Femur (tissue), 1 donor: ENCODE results near the gene TNIK.

Experiments used
- DNase-seq: peaks from one replicate; pipeline ENCODE4 v3.0.0-alpha.2; 2017

TNIK gene

DNA sequence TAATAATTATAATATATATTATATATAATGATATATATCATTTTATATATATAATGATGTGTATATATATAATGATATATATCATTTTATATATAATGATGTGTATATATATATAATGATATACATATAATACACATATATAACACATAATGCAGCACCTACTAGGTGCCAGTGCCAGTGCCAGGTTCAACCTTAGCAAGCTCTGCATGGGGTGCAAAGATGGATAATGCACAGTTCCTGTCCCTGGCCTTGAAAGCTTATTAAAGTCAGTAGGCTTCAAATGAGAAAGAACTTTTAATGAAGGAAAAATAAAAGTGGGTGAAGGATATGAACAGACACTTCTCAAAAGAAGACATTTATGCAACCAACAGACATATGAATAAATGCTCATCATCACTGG is 240.9 kb downstream of the TNIK start:
- DNase-seq, result no peak

DNA sequence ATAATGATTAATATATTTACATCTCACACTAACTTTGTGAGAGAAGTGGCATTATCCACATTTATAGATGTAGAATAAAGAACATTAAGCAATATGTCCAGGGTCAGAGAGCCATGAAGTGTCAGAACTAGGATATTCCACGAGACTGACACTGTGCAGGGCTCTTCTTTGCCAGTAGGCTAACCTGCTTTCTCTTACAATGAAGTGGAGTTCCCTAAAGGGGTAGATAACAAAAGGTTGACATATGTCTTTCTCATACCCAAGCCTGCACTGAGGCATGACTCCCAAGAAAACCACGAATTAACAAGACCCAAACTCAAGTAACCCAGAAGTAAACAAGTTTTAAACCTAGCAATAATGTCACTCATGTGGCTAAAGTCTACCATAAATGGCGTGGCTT is 242.1 kb downstream of the TNIK start:
- DNase-seq, result no peak

DNA sequence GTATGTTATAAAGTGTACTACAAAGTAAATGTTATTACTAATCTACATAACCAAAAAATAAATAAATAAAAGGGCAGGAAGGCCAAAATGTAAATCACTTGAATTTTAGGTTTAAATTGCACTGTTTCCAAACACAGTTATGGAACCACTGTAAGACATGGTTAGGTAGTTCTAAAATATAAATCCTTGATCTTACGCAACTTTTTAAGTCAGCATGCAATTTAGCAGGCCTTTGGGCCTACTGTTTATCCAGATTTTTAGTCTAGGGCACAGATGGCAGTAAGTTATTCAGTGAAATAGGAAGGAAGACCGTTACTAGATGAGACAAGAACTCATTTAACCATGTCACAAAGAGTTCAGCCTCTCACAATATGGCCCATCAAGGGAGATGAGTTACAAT is 246.3 kb downstream of the TNIK start:
- no peak for DNase-seq

- DNase-seq, result no peak
These were observed 247.0 kb downstream of the TNIK start for GRCh38 chr3:171213178-171213577.

DNA sequence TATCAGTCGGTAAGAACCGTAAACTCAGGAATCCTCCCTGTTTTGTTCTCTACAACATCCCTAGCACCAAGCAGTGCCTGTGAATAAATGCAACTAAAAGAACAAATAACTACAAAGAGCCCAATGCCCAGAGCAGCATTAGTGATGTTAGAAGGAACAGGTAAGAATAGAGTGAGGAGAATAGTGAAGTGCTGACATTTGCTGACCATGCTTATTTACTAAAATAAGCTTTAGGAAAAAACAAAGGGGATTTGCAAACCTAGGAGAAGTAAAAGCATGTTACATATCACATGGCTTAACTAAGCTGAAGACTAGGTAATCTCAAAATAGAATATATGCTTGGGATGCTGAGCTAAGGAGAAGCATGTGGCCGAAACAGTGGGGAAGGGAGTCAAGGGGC is 247.6 kb downstream of the TNIK start:
- no peak for DNase-seq

GRCh38 chr3:171206283-171206682 is 253.9 kb downstream of the TNIK start:
- DNase-seq, result no peak

- DNase-seq, result no peak
These were observed 255.3 kb downstream of the TNIK start for GRCh38 chr3:171204942-171205341.

GRCh38 chr3:171201825-171202224 is 258.4 kb downstream of the TNIK start:
- no peak for DNase-seq

DNA sequence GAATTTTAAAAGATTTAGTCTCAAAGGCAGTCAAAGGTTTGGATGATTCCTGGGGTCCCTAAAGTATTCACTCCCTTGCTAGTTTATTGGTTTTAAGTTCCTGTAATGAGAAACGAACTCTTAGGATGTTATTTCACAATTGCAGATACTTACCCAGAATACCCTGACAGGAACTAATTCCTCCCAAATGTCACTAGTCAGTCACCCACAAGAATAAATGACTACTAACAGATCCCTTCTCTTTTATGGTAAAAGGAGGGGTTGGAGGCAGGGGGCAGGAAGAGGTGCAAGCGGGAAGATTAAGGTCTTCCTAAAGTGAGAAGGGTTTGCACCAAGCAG is 259.5 kb downstream of the TNIK start:
- DNase-seq, result no peak

DNA sequence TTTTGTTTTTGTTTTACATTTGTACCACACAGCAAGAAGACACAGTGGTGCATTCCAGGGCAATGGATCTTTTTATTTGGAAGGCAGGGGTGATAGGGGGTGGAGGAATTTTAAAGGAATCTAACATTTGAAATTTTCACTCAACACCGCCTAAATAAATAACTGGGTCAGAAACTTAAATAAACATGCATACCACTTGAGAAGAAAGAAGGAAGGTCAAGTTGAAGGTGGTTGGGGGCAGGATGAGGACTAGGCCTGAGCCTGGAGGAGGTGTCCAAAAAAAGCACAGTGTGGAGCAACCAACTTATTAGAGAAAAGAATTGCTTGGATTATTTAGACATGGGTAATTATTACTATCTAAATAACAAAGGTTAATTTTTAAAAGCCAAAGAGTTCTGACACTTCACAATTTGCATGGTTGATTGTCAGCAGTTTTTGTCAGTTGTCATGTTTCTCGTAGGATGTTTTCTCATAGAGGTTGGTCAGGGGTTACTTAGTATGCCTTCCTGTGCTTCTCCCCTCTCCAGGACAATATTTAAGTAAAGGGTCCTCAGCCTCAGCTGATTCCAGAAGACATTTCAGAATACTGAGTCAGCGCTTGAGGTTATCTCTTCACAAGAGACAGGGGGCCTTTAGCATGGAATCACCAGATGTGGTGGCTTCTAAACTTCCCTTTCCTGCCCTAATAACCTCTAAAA is 260.0 kb downstream of the TNIK start:
- DNase-seq, result no peak

DNA sequence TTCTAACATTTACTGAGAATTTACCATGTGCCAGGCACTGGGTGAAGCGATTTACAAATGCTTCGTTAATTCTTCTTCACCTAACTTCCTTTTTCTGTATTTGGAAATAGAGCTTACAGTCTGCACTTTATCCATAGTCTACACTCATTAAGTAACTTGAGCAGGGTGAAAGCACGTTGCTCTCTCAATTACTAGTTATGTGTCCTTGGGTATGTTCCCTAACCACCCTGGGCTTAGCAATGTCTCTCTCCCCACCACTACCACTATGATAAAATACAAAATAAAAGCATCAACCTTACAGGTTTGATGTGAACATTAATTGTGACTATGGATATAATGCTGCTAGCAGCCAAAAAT is 260.8 kb downstream of the TNIK start:
- no peak for DNase-seq

DNA sequence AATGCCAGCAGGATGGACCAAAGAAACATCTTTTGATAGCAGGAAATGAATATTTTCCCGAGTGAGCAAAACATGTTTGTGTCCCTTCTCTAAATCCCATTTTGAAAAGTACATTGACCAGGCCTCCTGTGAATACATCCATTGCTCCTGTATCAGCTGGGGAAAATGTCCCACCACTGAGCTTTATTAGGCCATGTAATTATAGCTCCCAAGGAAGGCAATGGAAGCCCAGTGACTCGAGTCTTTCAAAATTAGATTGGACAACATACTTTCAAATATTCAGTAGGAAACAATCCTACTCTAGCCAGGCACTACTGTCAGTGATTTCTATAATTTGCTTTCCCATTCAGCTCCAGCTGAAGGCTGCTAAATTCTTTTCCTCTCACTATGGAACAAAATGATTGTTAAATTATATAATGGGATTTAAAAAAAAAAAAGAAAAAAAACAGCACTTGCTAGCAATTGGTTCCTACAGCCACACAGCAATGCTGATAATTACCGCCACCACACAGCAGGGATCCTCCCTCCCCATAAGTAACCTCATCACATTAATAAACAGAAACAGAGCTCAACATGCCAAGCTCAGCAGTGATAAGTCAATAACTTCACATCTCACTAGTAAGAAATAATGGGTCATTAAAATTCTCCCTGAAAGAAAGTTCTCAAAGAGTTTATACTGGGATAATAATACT is 261.3 kb downstream of the TNIK start:
- no peak for DNase-seq

GRCh38 chr3:171195686-171196085 is 264.5 kb downstream of the TNIK start:
- DNase-seq, result no peak

DNA sequence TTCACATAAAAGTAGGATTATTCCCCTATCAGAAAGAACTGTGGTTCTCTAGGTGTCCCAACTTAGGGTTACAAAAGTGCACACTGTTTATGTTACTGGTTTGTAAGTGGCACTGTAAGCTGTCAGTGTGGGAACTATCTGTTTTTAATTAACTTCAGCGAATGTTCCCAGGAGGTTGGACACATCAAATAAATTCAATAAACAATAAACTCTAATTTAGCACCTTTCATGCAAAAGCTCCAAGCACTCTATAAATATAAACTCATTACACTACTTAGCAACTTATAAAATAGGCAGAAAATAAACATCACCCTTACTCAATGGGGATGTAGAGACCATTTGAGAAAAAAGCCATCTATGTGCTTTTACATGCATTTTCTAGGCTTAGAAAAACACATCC is 265.2 kb downstream of the TNIK start:
- DNase-seq, result no peak

GRCh38 chr3:171193693-171194092 is 266.5 kb downstream of the TNIK start:
- no peak for DNase-seq

- DNase-seq, result no peak
These were observed 267.9 kb downstream of the TNIK start for GRCh38 chr3:171192176-171192854.

DNA sequence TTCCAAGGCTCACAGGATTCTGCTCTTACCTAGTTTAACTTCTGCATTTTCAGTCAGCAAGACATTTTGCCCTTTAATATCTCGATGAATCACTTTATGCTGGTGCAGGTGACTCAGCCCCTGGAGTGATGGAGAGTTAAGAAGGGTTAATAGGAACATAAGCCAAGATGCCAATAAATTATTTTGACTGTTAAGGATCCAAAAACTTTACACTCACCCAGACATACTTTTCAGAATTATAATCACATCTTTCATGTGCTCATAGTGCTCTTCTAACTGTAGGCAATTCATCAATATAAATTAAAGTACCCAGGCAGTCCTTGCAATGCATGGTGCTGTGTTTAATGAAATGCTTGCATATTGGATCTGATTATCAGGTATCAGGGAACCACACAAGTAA is 269.5 kb downstream of the TNIK start:
- DNase-seq, result no peak

DNA sequence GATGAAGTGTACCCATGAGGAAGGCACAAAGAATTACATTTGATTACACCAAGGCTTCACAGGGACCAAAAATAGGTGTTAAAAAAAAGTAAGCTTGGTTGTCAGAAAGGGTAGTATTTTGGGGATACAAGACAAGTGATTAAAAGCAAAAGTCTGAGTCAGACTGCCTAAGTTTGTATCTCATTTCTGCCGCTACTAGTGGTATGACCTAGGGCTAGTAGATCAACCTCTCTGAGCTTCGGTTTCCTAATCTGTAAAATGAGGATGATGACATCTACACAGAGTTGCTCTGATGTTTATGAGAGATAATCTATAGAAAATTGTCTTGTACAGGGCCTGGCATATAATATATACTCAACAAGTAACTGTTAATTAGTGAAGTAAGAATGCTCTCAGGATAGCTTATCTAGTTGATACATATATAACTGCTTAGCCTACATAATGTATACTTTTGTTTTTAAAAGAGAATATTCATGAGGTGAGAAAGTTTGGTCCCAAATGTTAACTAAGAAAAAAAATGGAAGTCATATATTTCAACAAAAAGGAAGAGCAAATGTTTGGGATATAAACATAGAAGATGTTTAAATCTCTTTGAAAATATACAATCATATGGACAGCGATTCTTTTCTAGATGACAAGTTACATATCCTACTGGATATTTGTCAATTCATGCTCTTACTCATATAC is 270.7 kb downstream of the TNIK start:
- DNase-seq, result no peak

DNA sequence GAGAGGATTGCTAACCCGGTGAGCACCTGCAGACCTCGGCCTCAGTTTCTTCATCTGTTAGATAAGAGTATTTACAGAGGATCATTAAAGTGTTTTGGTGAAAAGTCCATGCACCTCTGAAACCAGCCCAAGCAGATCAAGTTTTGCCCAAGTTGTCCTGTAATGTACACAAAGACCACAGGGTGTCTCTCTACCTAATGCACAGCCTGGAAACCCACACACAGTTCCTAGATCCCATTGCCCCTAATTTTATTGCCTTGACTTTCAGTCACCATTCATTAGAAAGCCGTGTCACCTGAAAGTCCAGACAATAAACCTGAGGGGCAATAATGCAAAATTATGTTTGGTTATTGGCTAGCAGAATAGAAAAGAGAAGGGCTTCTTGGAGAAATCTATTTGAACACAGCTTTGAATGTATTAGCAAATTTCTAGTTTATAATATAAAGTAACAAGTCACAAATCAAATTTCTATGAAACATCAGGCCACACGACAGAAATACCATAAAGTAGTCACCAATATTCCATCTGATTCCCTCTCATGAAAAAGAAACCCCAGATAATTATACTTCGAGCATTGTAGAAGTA is 272.4 kb downstream of the TNIK start:
- DNase-seq, result no peak

DNA sequence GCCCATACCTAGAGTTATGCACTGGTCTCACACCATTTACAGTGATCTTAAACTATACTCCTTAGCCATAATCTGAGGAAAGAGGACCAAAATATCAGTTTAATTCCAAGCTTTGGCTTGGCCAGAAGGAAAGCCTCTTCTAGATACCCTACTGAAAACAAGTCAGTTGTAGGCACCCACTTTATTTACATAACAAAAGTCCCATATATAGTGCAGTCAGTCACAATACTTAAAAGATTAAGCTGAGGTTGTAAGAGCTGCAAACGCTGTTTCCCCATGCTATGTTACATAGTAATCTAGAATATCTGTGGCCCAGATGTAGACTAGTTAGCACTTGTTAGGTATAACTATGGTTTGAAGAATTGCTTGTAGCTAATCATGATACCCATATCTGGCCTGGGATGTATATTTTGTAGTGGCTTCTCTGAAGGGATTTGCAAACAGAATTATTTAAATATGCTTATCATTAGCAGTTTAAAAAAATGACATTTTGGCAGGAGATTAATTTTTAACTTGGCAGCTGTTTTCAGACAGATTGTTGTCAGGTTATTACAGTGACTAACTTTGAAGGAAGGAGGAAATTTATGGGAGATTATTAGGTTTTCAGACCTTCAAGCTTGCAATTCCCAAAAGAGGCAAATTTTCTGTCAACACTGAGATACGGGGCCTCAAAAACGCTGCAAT is 273.2 kb downstream of the TNIK start:
- DNase-seq, result no peak

DNA sequence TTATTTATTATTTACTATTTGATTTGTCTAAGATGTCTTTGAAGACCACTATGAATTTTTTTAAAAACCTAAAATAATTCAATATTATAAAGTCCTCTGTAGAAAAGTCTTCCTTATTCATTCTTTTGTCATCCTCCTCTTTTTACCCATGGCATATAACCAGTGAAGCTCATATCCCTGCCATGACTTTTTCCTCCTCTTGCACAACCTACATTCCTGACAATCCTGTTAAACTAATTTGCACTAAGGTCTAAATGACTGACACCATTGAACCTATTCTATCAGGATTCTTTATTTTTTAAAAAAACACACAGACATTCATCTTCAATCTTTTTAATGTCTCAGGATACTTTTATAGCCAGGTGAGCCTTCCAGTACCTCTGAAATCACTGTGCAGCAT is 273.8 kb downstream of the TNIK start:
- no peak for DNase-seq

- DNase-seq, result no peak
These were observed 274.2 kb downstream of the TNIK start for GRCh38 chr3:171185959-171186358.

DNA sequence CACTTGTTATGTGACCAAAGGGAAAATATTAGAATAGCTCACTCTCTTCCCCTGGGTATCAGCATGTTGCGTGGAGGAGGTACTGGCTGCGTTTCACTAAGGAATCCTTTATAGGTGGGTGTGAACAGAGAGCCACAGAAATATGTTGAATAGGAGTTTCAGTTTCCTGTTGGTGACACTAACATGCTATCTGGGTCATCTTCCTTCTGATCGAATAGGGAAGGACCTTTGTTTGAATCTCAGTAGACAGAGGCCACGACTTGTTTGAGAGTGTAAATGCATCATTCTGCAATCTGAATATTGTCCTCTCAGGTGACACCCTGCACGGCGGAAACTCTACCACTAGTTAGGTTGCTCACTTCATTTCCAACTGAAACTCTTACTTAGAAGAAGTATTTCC is 275.8 kb downstream of the TNIK start:
- no peak for DNase-seq
